SK-N-SH treated with all-trans-retinoic acid at 6 μM for 48 hours (cell line): ENCODE data around the gene NRXN3.

Experiments used
- ATAC-seq: fragments of 200-7000 bp; cut with Tn5 transposase; 3 replicates; pipeline ENCODE4 v1.9.1; 2020; ENCODE audit warnings: mild to moderate bottlenecking, moderate library complexity
- ARNTL ChIP-seq: fragments of 450-650 bp; formaldehyde crosslinking; IDR thresholded peaks from 2 replicates; pipeline ENCODE4 v1.5.0; 2020; ENCODE audit warnings: low read depth, mild to moderate bottlenecking, moderate library complexity, borderline replicate concordance
- BACH2 ChIP-seq: fragments of 250-450 bp; sonication (Bioruptor Pico); IDR thresholded peaks from 2 replicates; pipeline ENCODE4 v1.9.0; 2021; ENCODE audit warnings: mild to moderate bottlenecking, borderline replicate concordance
- CSDC2 ChIP-seq: fragments of 250-450 bp; sonication (Bioruptor Pico); IDR thresholded peaks from 2 replicates; pipeline ENCODE4 v1.5.0; 2020; ENCODE audit warnings: mild to moderate bottlenecking, moderate library complexity
- CSRNP3 ChIP-seq: fragments of 250-450 bp; sonication (Bioruptor Pico); IDR thresholded peaks from 2 replicates; pipeline ENCODE4 v1.5.1; 2021; ENCODE audit warnings: mild to moderate bottlenecking, moderate library complexity
- ESRRG ChIP-seq: fragments of 250-450 bp; sonication (Bioruptor Pico); IDR thresholded peaks from 2 replicates; pipeline ENCODE4 v1.6.1; 2021; ENCODE audit warnings: mild to moderate bottlenecking
- GLIS3 ChIP-seq: fragments of 250-450 bp; sonication (Bioruptor Pico); IDR thresholded peaks from 2 replicates; pipeline ENCODE4 v1.5.0; 2020; ENCODE audit warnings: mild to moderate bottlenecking, moderate library complexity
- ISL1 ChIP-seq: fragments of 250-450 bp; sonication (Bioruptor Pico); IDR thresholded peaks from 2 replicates; pipeline ENCODE4 v2.1.2; 2022; ENCODE audit warnings: mild to moderate bottlenecking, moderate library complexity
- PATZ1 ChIP-seq: fragments of 250-450 bp; sonication (Bioruptor Pico); IDR thresholded peaks from 2 replicates; pipeline ENCODE4 v1.8.0; 2020; ENCODE audit warnings: mild to moderate bottlenecking, moderate library complexity, borderline replicate concordance
- RARB ChIP-seq: fragments of 250-450 bp; sonication (Bioruptor Pico); IDR thresholded peaks from 2 replicates; pipeline ENCODE4 v1.8.0; 2021; ENCODE audit warnings: mild to moderate bottlenecking, moderate library complexity
- SNAI2 ChIP-seq: fragments of 250-450 bp; sonication (Bioruptor Pico); IDR thresholded peaks from 2 replicates; pipeline ENCODE4 v1.5.0; 2020; ENCODE audit warnings: mild to moderate bottlenecking, moderate library complexity
- TCF4 ChIP-seq: fragments of 250-450 bp; sonication (Bioruptor Pico); IDR thresholded peaks from 2 replicates; pipeline ENCODE4 v1.8.0; 2021; ENCODE audit warnings: mild to moderate bottlenecking, moderate library complexity, borderline replicate concordance
- TOX ChIP-seq: fragments of 250-450 bp; sonication (Bioruptor Pico); IDR thresholded peaks from 2 replicates; pipeline ENCODE4 v1.8.0; 2021; ENCODE audit warnings: mild to moderate bottlenecking, moderate library complexity, borderline replicate concordance
- TSHZ2 ChIP-seq: fragments of 250-450 bp; sonication (Bioruptor Pico); IDR thresholded peaks from 2 replicates; pipeline ENCODE4 v1.5.0; 2020; ENCODE audit warnings: mild to moderate bottlenecking, moderate library complexity
- ZC3H10 ChIP-seq: fragments of 250-450 bp; sonication (Bioruptor Pico); IDR thresholded peaks from 2 replicates; pipeline ENCODE4 v1.5.1; 2021; ENCODE audit warnings: mild to moderate bottlenecking, moderate library complexity
- ZFP3 ChIP-seq: fragments of 250-450 bp; sonication (Bioruptor Pico); IDR thresholded peaks from 2 replicates; pipeline ENCODE4 v1.5.0; 2020; ENCODE audit warnings: mild to moderate bottlenecking, moderate library complexity
- ZFP30 ChIP-seq: fragments of 450-650 bp; formaldehyde crosslinking; IDR thresholded peaks from 2 replicates; pipeline ENCODE4 v1.5.0; 2022; ENCODE audit warnings: mild to moderate bottlenecking, moderate library complexity
- ZNF8 ChIP-seq: fragments of 450-650 bp; formaldehyde crosslinking; IDR thresholded peaks from 2 replicates; pipeline ENCODE4 v1.5.0; 2020; ENCODE audit warnings: mild to moderate bottlenecking, moderate library complexity
- TF ChIP-seq, protein P1 (sequence below): fragments of 250-450 bp; sonication (Bioruptor Pico); IDR thresholded peaks from 2 replicates; pipeline ENCODE4 v1.8.0; 2021; ENCODE audit warnings: low read depth, mild to moderate bottlenecking, moderate library complexity, borderline replicate concordance
- TF ChIP-seq, protein P2 (sequence below): fragments of 250-450 bp; sonication (Bioruptor Pico); IDR thresholded peaks from 2 replicates; pipeline ENCODE4 v1.5.1; 2020; ENCODE audit warnings: low read depth, mild to moderate bottlenecking, moderate library complexity

Gene NRXN3

DNA sequence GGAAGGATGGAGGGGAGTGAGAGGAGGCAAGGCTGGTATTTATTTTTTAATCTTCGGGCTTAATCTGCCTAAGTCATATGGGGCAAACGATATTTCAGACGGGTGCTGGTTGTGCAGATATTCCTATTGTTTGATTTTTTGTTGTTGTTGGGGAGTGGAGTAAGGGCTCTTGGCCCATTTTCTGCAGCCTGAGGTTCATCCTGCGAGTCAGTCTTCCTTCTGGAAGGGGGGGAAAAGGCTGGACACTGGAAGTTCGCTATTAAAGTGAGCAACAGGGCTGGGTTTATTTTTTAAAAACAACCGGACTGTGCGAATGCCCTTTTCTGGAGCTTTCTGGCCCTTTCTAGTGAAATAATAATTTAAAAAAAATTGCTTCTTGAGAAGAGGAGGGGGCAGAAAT is 2.3 kb downstream of the NRXN3 start:
- no peak for ATAC-seq

GRCh38 chr14:78173346-78174035 is 3.3 kb downstream of the NRXN3 start:
- no peak for ATAC-seq
- TF ChIP-seq ISL1 (CRISPR knock-in tag) (no peak), GLIS3 (CRISPR knock-in tag) (no peak), RARB (CRISPR knock-in tag) (no peak), CSDC2 (no peak), CSRNP3 (CRISPR knock-in tag) (no peak), PATZ1 (CRISPR knock-in tag) (no peak), ZFP30 (CRISPR knock-in tag) (no peak)
- TF ChIP-seq, protein P1, sequence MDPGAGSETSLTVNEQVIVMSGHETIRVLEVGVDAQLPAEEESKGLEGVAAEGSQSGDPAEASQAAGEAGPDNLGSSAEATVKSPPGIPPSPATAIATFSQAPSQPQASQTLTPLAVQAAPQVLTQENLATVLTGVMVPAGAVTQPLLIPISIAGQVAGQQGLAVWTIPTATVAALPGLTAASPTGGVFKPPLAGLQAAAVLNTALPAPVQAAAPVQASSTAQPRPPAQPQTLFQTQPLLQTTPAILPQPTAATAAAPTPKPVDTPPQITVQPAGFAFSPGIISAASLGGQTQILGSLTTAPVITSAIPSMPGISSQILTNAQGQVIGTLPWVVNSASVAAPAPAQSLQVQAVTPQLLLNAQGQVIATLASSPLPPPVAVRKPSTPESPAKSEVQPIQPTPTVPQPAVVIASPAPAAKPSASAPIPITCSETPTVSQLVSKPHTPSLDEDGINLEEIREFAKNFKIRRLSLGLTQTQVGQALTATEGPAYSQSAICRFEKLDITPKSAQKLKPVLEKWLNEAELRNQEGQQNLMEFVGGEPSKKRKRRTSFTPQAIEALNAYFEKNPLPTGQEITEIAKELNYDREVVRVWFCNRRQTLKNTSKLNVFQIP, result no peak

More for the DNA sequence above, 2.3 kb downstream of the NRXN3 start:
- TF ChIP-seq, protein P2, sequence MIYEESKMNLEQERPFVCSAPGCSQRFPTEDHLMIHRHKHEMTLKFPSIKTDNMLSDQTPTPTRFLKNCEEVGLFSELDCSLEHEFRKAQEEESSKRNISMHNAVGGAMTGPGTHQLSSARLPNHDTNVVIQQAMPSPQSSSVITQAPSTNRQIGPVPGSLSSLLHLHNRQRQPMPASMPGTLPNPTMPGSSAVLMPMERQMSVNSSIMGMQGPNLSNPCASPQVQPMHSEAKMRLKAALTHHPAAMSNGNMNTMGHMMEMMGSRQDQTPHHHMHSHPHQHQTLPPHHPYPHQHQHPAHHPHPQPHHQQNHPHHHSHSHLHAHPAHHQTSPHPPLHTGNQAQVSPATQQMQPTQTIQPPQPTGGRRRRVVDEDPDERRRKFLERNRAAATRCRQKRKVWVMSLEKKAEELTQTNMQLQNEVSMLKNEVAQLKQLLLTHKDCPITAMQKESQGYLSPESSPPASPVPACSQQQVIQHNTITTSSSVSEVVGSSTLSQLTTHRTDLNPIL (CRISPR knock-in tag), result no peak
- no peak for TF ChIP-seq ISL1 (CRISPR knock-in tag)
- no peak for TF ChIP-seq SNAI2 (CRISPR knock-in tag)
- TF ChIP-seq BACH2 (CRISPR knock-in tag), result no peak
- TF ChIP-seq CSRNP3 (CRISPR knock-in tag), result no peak

DNA sequence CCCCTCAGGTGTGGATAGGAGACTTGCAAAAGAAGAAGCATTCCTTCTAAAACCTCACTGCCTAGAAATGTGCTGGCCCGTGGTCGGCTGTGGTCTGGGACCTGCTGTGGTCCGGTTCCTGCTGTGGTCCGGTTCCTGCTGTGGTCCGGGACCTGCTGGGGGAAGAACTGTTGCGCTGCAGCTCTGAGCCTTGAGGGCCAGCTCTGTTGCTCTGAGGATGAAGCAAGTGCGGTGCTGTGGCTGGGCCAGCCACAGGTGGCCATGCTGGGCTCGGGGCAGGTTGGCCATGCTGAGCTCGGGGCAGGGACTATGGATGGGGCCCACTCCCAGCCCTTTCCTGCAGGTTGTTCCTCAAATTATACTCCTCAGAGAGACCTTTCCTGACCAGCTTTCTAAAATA is 5.2 kb downstream of the NRXN3 start:
- no peak for ATAC-seq
- TF ChIP-seq ZFP3 (CRISPR knock-in tag), result no peak
- TF ChIP-seq TSHZ2 (CRISPR knock-in tag), result no peak
- TF ChIP-seq TCF4 (CRISPR knock-in tag), result no peak

- TF ChIP-seq CSDC2, result no peak
- no peak for TF ChIP-seq ZC3H10
- no peak for TF ChIP-seq ISL1 (CRISPR knock-in tag)
- no peak for TF ChIP-seq ZFP30 (CRISPR knock-in tag)
- TF ChIP-seq ZNF8, result no peak
- TF ChIP-seq, protein P2 (CRISPR knock-in tag), result no peak
- no peak for TF ChIP-seq ARNTL (CRISPR knock-in tag)
- no peak for TF ChIP-seq GLIS3 (CRISPR knock-in tag)
- TF ChIP-seq TOX (CRISPR knock-in tag), result no peak
- no peak for TF ChIP-seq ESRRG (CRISPR knock-in tag)
- no peak for TF ChIP-seq PATZ1 (CRISPR knock-in tag)
- TF ChIP-seq, all 23 proteins: peak for 0
- no peak for ATAC-seq
These were observed 7.9 kb downstream of the NRXN3 start for GRCh38 chr14:78178071-78178470.
